Measurements from ENCODE around the gene GNAQ. TPM values are rescaled to one million over a fixed set of nuclear protein-coding genes. Genes with fewer than 3 reads are reported as not detected.

GNAQ gene
- total and polyA plus RNA-seq, 2 experiments from 2014 or later = 21.1 to 43.1 TPM

GRCh38 chr9:78038620-78039300, 7.1 kb upstream of the GNAQ start:
- H3K27me3 ChIP-seq (ENCODE audit: insufficient read depth) = no peaks in the 10 kb centered on the region
- H3K9me2 ChIP-seq (ENCODE audit: insufficient read depth) = no peaks in the 10 kb centered on the region
- H3K79me2 ChIP-seq (replicated peaks; ENCODE audit: insufficient read depth) = no peaks in the 10 kb centered on the region
- H3K27ac ChIP-seq (ENCODE audit: low read depth) = no peak overlapping the region
- no peak overlapping the region for H3K4me3 ChIP-seq
- no peak overlapping the region for H2AFZ ChIP-seq
- no peak for TF ChIP-seq CTCF (conservative IDR thresholded peaks at IDR 0.05; ENCODE audit: low read depth in 2 of 2)
- TF ChIP-seq POLR2AphosphoS5 (IDR thresholded peaks at IDR 0.05; ENCODE audit: low read depth) = no peak
- no peak for TF ChIP-seq ZNF462 (CRISPR knock-in tag; IDR thresholded peaks at IDR 0.05)
- no peak for TF ChIP-seq ZNF331 (CRISPR knock-in tag; IDR thresholded peaks at IDR 0.05; ENCODE audit: low read depth)
- TF ChIP-seq EZH2 (IDR thresholded peaks at IDR 0.05; ENCODE audit: low read depth, unreplicated experiment) = no peak
- TF ChIP-seq ETS1 (IDR thresholded peaks at IDR 0.05) = no peak
- TF ChIP-seq REST (IDR thresholded peaks at IDR 0.05; ENCODE audit: unreplicated experiment) = no peak
- no peak for TF ChIP-seq JUNB (IDR thresholded peaks at IDR 0.05; ENCODE audit: unreplicated experiment)
- TF ChIP-seq ZNF114 (CRISPR knock-in tag; IDR thresholded peaks at IDR 0.05) = no peak
- TF ChIP-seq STAT1 (IDR thresholded peaks at IDR 0.05; ENCODE audit: unreplicated experiment) = no peak
- no peak for TF ChIP-seq EZH2phosphoT487 (IDR thresholded peaks at IDR 0.05; ENCODE audit: unreplicated experiment)
- TF ChIP-seq NANOG (IDR thresholded peaks at IDR 0.05; ENCODE audit: borderline replicate concordance) = no peak
- no peak for TF ChIP-seq CREB1 (CRISPR knock-in tag; IDR thresholded peaks at IDR 0.05; ENCODE audit: low read depth)
- Mint-ChIP-seq H3K27ac (no peak overlapping the region), H3K4me3 (no peak overlapping the region), H3K36me3 (ENCODE audit: low read depth) (no peaks in the 10 kb centered on the region), H3K27me3 (ENCODE audit: insufficient read depth, low read depth, poor library complexity) (peaks cover 2% of the 10 kb centered on the region), H3K4me1 (peaks cover 24% of the 10 kb centered on the region), H3K9me3 (no peaks in the 10 kb centered on the region)
- DNase-seq (ENCODE audit: low spot score) (no peak), ATAC-seq (no peak)
- no peaks in the 10 kb centered on the region for H3F3A ChIP-seq (replicated peaks; ENCODE audit: low read depth)
- H3K36me3 ChIP-seq (ENCODE audit: insufficient read depth) = no peaks in the 10 kb centered on the region
- no peaks in the 10 kb centered on the region for H4K20me1 ChIP-seq (replicated peaks; ENCODE audit: insufficient read depth)
- H3K4me2 ChIP-seq = no peak overlapping the region
- no peaks in the 10 kb centered on the region for H3K4me1 ChIP-seq (ENCODE audit: insufficient read depth)
